ENCODE data around the gene RAF1. TPM values are rescaled to one million over a fixed set of nuclear protein-coding genes. Genes with fewer than 3 reads are reported as not detected.

RAF1 gene
- polyA plus RNA-seq, 3 donors = 101 to 138 (median 135) TPM

DNA sequence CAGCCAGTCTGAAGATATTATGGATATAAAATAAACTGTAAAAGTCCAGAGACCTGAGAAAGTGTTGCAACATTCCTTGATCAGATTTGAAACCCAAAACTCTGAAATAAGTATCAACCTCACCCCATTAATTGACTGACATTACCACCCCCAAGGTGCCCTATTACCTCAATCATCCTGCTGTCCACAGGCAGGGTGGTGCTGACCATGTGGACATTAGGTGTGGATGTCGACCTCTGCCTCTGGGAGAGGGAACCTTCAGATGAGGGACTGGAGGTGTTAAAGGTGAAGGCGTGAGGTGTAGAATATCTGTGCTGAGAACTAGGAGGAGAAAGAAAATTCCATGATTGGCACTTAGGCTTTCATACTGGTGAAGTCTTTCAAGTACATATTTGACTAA is 59.9 kb downstream of the RAF1 start:
- no peak for DNase-seq

DNA sequence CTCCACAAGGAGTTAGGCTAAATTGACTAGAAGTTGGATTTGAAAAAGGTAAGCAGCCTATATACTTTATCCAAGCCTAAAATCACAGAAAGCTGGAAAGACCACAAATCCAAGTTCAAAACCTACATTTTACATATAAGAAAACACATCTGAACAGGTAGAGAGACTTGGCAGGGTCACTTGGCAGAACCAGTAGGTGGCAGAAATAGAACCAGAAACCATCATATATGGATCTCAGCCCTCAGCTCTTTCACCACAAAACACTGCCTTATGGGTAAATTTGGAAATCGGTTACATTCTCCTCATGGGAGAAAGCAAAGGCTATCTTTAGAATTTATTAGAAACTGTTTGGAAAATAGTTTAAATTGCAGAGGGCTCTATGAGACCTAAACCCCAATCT is 62.8 kb downstream of the RAF1 start:
- no peak for DNase-seq

DNA sequence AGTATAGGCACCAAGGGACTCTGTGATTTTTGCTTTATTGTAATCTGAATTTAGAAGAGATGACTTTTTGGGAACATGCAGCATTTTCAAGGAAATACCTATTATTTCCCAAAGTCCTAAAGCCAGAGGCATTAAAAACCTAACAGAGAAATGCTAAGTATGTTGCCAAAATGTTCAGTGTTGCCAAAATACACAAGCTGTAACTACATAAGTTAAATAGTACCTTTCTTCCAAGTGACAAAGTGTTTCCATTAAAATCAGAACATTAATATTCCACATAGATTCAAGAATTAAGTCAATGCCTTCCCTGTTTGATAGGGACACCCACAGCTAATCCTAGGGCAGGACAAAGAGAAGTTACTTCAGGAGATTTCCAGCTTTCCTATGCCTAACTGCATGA is 65.0 kb downstream of the RAF1 start:
- DNase-seq = no peak

DNA sequence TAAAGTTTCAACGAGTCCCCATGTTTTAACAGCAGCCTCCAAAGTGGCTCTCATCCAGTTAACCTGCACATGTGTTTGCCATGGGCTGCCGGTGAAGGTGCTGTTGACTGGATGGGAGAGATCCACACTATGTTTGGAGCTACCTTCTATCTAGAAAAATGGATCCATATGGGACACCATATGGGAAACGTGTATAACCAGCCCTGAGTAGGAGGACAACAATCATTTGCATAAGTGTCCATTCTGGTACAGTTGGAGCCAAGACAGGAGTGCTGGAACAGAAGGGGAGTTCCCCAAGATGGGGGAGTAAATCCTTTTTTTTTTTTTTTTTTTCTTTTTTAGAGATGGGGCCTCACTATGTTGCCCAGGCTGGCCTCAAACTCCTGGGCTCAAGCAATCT is 70.4 kb downstream of the RAF1 start:
- no peak for DNase-seq

DNA sequence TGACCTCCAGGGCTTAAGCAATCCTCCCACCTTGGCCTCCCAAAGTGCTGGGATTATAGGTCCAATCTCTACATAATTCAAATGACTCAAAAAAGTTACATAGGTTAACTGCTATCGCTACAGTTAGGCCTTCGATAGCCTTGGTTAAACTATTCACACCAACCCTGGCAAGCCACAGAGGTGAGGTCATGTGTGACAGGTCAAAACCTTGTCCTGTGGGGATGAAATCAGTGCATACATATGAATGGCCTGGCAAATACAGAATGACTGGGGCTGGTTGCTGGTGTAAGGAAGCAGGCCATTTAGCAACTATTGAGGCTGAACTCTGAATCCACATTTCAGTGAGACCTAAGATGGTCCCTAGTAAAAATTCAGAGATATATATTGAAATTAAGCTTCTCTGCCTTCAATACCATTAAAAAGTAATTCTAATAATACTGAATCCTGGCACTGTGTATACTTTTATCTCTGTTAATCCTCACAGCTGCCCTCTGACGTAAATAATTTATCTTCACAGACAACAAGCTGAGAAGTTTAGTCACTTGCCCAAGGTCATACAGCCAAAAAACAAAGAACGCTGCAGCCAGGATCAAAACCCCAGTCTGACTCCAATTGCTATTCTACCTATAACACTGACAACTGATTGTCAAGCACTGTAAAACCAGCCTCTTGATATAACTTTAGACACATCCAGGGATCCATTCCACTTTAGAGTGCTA is 71.8 kb downstream of the RAF1 start:
- DNase-seq = no peak

DNA sequence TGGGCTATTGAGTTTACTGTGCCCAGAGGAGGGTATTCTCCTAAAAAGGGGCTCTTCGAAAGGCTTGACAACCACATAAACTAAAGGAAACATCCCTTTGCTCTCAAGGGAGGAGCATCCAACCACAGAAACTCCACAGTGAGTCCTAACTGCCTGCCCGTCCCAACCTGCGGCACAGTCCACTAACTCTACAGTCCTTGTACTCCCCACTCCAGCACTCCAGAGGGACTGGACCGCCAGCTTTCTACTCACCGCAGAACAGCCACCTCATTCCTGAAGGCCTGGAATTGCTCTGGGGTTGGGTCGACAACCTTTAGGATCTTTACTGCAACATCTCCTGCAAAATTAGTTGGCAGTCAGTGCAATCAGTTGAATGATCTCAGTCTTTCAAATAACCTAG is 72.5 kb downstream of the RAF1 start:
- DNase-seq = no peak

DNA sequence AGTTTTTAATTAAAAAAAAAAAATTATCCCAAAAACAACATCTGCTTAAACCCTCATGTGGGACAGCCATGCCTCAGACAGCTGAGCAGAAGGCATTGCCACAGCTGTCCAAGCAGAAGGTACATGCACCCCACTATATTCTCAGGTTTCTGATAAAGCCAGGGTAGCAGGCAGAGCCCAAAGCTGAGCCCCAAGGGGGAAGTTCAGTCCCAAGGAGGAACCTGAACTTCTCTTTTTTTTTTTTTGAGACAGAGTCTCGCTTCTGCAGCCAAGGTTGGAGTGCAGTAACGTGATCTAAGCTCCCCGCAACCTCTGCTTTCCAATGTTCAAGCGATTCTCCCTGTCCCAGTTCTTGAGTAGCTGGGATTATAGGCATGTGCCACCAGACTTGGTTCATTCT is 73.8 kb downstream of the RAF1 start:
- DNase-seq = no peak

DNA sequence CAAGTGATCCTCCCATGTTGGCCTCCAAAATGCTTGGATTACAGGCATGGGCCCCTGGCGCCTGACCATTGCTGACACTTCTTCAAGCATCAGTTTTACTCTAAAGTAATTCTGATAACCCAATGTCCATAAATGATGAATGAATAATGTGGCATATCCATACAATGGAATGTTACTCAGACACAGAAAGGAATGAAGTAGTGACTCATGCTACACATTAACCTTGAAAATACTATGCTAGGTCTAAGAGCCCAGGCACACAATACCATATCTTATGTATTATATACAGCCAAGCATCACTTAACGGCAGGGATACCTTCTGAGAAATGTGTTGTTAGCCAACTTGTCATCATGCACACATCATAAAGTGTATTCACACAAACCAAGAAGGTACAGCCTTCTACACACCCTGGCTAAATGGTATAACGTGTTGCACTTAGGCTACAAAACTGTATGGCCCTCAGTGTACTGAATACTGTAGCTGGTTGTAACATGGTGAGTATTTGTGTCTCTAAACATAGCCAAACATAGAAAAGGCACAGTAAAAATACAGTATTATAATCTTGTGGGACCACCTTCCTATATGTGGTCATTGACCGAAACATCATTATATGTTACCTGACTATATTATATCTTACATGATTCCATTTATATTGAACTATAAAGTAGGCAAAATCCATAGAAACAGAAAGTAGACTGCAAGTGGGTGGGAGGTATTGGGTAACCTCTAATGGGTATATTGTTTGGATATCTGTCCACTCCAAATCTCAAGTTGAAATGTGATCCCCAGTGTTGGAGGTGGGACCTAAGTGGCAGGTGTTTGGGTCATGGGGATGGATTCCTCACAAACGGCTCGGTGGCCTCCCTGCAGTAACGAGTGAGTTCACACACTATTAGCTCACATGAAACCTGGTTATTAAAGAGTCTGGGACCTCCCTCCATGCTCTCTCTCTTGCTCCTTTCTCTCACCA is 75.6 kb downstream of the RAF1 start:
- DNase-seq = no peak

DNA sequence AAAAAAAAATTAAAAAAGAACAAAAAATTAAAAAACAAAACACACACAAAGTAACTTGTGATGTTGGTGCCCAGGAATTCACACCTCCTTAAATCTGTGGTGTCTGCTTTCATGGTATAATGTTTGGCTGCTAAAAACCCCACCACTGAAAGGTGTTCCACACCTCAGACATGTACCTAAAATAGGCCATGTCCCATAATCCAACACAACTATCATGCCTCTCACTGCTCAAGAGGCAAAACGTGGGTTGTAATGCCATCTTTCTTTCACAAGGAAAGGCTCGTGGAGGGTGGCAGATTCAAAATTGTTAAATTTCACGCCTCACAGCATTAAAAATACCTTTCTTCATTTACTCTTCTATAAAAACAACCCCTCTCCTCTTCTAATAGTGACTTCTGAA is 77.5 kb downstream of the RAF1 start:
- DNase-seq = no peak

DNA sequence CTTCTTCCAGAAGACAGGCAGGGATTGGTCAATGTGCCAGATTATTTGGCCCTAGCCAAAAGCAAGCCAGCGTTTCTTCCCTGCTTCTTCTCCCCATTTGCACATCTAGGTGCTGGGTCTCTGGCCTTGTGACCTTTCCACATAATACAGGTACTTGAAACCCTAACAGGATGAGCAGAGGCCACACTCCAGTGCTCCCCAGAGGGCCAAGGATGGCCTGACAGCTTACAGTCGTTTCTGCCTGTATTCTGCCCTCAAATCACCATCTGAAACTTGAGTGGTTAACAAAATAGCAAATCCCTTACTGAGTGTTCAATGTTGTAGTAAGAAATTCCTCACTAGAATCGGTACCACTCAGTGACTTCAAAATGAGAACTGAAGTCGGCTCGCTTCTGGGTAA is 77.9 kb downstream of the RAF1 start:
- DNase-seq = no peak

DNA sequence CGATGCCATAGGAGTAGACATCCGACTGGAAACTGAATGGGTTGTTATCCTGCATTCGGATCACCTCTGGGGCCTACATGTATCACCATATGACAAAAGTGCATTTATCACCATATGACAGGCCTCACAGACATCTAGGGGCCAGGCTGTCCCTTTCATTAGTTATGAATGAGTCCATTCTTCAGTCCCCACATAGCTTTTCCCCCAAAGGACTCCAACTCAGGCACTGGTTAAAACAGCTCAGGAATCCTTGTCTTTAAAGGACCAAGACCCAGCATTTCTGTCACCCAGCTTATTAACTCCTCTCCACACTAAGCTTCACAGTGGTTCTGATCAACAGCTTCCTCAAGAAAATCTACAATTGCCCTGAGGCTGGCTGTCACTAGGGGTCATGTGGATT is 78.7 kb downstream of the RAF1 start:
- no peak for DNase-seq

DNA sequence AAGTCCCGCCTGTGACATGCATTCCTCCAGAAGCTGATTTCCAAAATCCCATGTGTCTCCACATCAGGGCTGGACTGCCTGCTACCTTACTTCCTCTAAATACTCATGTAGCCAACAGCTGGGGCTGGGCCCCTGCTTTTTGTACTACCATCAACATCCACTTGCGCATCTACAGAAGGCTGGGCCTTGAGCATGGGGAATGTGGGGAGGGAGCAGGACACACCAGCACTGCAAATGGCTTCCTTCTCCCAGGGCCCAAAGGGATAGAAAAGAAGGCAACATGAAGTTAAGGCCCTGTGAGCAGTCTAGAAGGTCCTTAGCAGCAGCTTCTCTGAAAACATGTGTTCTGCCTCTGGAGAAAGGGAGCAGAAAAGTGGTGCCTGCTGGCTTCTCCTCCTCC is 79.8 kb downstream of the RAF1 start:
- DNase-seq = no peak

DNA sequence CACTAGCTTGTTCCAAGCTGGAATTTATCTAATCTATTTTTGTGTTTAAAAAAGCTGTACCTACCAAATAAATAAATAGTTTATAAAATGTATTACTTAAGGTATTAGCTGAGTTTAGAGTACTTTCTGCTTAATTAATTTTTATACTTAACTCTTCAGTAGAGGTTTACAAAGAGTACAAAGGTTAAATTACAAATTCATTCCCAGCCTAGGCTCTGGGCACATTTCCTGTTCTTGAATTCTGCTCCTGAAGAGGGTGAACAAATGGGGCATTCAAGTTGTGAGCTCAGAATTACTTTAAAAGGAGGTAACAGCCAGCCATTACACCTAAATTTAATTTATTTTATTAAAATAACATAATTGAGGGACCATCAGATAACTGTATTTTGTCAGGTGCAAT is 80.6 kb downstream of the RAF1 start:
- DNase-seq = no peak

DNA sequence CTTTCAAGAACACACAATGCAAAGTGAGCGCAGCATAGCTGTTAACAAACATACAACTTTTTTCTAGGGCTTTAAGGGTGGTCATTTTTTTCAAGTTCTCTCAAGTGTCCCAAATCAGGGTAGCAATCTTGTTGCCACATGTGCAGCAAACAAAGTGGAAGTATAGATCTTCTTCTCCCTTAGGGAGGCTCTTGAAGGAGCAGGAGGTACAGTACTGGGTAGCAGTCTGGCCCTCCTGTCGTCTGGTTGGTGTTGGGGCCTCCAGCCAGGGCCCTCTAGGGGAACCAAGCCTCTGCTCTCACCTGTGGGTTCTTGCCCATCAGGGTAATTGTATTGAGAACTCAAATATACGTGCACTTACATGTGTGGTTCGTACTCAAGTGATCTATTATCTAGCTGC is 81.2 kb downstream of the RAF1 start:
- no peak for DNase-seq

DNA sequence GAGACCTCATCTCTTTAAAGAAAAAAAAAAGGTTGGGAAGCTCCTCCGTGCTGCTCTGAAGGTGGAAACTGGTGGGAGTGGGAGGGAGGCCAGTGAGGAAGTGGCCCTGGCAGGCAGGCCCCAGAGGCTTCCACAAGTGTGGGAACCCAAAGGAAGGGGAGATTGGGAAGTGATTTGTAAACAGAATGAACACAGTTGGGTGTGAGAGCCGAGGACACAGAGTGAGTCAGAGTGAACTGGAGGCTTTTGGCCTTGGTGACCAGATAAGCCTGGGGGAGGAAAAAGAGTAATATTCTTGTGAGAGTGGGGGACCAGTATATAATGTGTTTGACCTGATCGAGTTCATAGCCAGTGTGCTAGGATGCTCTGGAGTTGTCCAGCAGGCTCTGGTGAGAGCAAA is 84.0 kb downstream of the RAF1 start:
- no peak for DNase-seq

DNA sequence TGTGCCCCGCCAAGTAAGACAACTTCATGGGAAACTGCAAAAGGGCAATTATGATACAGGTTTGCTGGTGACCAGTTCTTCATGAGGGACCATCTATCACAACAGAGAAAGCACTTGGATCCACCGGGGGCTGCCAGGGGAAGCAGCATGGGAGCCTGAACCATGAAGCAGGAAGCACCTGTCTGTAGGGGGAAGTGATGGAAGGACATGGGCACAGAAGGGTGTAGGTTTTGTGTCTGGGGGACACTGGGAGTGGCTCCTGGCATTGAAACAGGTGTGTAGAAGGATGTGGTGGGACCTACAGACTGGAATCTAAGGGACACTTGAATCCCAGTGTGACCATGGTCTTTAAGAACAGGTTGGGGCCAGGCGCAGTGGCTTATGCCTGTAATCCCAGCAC is 84.5 kb downstream of the RAF1 start:
- no peak for DNase-seq

DNA sequence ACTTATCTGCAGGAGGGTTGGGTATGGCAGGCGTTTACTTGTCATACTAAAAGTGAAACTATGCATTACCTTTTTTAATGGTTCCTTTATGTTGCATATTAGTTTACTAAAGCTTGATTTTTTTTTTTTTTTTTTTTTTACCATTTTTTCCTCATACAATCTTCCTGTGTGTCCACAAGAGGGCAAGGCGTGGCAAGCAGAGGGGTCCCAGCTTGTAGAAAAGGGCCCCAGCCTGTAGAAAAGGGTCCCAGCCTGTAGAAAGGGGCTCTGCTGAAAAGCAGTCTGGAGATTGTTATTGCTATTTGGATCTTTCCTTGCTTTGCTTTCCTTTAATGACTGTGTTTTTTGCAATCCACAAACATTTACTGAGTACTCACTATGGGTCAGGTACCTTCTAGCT is 85.2 kb downstream of the RAF1 start:
- no peak for DNase-seq

DNA sequence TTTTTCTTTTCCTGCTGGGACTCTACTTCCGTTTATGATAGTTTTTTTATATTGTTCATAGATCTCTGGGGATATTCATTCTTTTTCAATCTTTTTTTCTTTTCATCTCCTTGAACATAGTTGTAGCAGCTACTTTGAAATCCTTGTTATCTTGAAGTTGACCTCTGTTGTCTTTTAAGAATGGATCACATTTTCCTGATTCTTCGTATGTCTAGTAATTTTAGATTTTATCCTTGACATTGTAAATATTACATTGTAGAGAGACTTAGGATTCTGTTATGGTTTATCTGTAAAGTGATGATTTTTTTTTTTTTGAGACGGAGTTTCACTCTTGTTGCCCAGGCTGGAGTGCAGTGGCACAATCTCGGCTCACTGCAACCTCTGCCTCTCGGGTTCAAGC is 86.5 kb downstream of the RAF1 start:
- no peak for DNase-seq

DNA sequence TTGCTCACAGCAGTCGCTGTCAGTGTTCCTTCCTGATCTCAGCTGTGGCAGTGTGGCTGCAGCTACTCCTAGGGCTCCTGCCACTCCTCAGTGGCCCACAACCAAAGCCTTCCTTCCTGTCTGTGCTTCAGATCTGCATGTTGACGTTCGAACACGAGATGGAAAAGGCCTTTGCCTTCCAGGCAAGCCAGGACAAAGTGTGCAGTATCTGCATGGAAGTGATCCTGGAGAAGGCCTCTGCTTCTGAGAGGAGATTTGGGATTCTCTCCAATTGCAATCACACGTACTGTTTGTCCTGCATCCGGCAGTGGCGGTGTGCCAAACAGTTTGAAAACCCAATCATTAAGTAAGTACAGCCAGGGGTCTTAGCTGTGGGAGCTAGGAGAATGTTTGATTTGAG is 89.3 kb downstream of the RAF1 start:
- no peak for DNase-seq

DNA sequence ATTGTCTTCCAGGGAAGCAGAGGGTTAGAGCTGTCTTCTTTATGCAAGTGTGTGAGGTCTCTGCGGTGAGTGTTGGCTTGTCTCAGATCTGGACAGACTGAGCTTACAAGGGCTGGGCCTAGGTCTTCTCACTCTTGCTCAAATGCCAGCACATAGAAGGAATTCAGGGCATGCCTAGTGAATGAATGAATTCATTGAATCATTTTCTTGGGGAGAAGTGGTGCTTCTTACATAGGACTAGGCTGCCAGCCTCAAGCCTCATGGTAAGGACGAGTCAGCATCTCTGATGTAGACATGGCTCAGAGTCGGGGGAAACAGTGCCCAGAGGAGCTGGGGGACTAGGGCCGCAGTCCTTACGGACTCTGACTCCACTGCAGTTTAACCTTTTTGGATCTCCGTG is 89.8 kb downstream of the RAF1 start:
- no peak for DNase-seq

DNA sequence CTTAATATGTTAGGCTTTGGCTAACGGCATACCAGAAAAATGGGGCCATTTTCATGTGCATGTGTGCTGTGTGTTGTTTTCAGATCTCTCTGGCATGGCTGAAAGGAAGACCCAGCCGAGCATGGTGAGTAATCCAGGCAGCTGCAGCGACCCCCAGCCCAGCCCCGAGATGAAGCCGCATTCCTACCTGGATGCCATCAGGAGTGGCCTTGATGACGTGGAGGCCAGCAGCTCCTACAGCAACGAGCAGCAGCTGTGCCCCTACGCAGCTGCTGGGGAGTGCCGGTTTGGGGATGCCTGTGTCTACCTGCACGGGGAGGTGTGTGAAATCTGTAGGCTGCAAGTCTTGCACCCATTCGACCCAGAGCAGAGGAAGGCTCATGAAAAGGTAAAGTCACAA is 91.9 kb downstream of the RAF1 start:
- no peak for DNase-seq

DNA sequence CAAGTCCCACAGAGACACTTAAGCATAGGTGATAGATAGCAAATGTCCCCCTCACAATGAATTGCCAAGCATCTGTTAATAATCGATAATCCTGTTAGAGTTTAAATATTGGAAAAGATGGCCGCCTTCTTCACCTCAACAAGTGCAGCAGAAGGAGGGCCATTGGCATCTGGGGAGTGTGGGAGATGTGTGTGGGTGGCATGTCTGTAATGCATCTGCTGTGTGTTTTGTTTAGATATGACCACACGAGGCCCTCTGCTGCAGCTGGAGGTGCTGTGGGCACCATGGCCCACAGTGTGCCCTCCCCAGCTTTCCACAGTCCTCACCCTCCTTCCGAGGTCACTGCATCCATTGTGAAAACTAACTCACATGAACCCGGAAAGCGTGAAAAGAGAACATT is 94.1 kb downstream of the RAF1 start:
- no peak for DNase-seq

DNA sequence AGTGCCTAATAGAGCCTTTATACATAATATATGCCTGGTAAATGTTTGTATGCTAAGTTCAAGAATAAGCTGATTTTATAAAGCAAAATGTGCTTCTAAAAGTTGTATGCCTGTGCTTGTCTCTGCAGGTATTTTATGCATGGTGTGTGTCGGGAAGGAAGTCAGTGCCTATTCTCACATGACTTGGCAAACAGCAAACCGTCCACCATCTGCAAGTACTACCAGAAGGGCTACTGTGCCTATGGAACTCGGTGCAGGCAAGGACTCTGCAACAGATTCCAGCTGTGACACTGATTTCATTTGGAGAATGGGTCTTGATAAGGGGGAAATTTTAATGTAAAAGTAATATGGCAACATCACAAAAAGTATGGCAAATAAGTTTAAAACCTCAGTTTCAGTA is 95.2 kb downstream of the RAF1 start:
- DNase-seq = no peak

DNA sequence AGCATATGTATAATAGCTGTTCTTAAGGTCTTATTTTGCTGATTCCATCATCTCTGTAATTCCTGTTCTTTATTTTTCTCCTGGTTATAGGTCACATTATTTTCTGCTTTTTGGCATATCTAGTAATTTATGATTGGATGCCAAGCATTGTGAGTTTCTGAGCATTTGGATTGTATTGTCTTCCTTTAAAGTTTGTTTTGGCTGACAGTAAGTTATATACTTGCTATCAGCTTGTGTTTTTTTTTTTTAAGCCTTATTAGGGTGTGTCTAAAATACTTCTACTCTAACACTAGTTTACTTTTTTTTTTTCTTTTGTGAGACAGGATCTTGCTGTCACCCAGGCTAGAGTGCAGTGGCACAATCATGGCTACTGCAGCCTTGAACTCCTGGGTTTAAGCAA is 96.9 kb downstream of the RAF1 start:
- DNase-seq = no peak

Measured in renal pelvis (tissue), 4 donors.